OCI-LY7 (cell line): Measurements from ENCODE around the gene RBM26. TPM values are rescaled to one million over a fixed set of nuclear protein-coding genes. Genes with fewer than 3 reads are reported as not detected.

Experiments
- BruUV-seq: library from RNA; stranded (reverse); fragments of 400-500 nt; replicated peaks from 2 replicates; lab custom pipeline; 2021; lab: Mats Ljungman, UMichigan
- CTCF ChIA-PET: fragments of 300-600 bp; sonication (Branson Sonifier 250); formaldehyde crosslinking; loops from one replicate; lab custom pipeline; 2022; ENCODE audit warnings: antibody characterized with exemption; ENCODE audit not compliant: unreplicated experiment; lab: Charles Lee
- POLR2A ChIA-PET: fragments of 300-600 bp; sonication (Branson Sonifier 250); formaldehyde crosslinking; loops from one replicate; lab custom pipeline; 2022; ENCODE audit warnings: antibody characterized with exemption; lab: Charles Lee
- DNase-seq: peaks from one replicate; pipeline ENCODE4 v3.0.0-alpha.2; 2015; ENCODE audit warnings: low spot score
- H2AFZ ChIP-seq: fragments of 200-600 bp; sonication (generic), shearing (Covaris generic); 2 replicates; pipeline ENCODE4 v1.6.1; 2014; ENCODE audit warnings: mild to moderate bottlenecking, antibody characterized with exemption, low read length, moderate library complexity
- H3K27ac ChIP-seq: fragments of 200-600 bp; sonication (generic); 2 replicates; pipeline ENCODE4 v1.5.1; 2014; ENCODE audit warnings: mixed run types, low read depth, mild to moderate bottlenecking, moderate library complexity, low read length, inconsistent platforms; ENCODE audit not compliant: poor library complexity, severe bottlenecking
- H3K36me3 ChIP-seq: fragments of 200-600 bp; sonication (generic); 2 replicates; pipeline ENCODE4 v1.6.1; 2014; ENCODE audit warnings: mild to moderate bottlenecking, antibody characterized with exemption, low read length, moderate library complexity, mixed read lengths; ENCODE audit not compliant: insufficient read depth
- H3K4me1 ChIP-seq: fragments of 200-600 bp; sonication (generic); 2 replicates; pipeline ENCODE4 v1.5.1; 2014; ENCODE audit warnings: mild to moderate bottlenecking, low read length; ENCODE audit not compliant: insufficient read depth, poor library complexity, severe bottlenecking
- H3K4me2 ChIP-seq: fragments of 200-600 bp; sonication (generic); 2 replicates; pipeline ENCODE4 v1.6.1; 2014; ENCODE audit warnings: mild to moderate bottlenecking, low read length
- H3K4me3 ChIP-seq: fragments of 200-600 bp; sonication (generic); 2 replicates; pipeline ENCODE4 v1.5.1; 2014; ENCODE audit warnings: mild to moderate bottlenecking, low read depth, low read length; ENCODE audit not compliant: poor library complexity, severe bottlenecking
- H3K79me2 ChIP-seq: fragments of 200-600 bp; sonication (generic); 2 replicates; pipeline ENCODE4 v1.6.1; 2016; ENCODE audit warnings: low read depth, mild to moderate bottlenecking, low read length, moderate library complexity, mixed read lengths; ENCODE audit not compliant: insufficient read depth
- H3K9me2 ChIP-seq: fragments of 200-600 bp; sonication (generic); 2 replicates; pipeline ENCODE4 v1.6.1; 2016; ENCODE audit warnings: mild to moderate bottlenecking, low read length, mixed read lengths; ENCODE audit not compliant: insufficient read depth
- H3K9me3 ChIP-seq: fragments of 200-600 bp; sonication (generic); 2 replicates; pipeline ENCODE4 v1.6.1; 2014; ENCODE audit warnings: mild to moderate bottlenecking, mixed run types, low read length, mixed read lengths
- H4K20me1 ChIP-seq: fragments of 200-600 bp; sonication (generic); 2 replicates; pipeline ENCODE4 v1.6.1; 2014; ENCODE audit warnings: mild to moderate bottlenecking, antibody characterized with exemption, low read length, moderate library complexity, mixed read lengths; ENCODE audit not compliant: insufficient read depth
- EZH2phosphoT487 ChIP-seq: fragments of 200-600 bp; sonication (generic); IDR thresholded peaks from 2 replicates; pipeline ENCODE4 v1.6.1; 2018; ENCODE audit warnings: low read depth, borderline replicate concordance, mild to moderate bottlenecking, mixed run types, antibody characterized with exemption, low read length, moderate library complexity, mixed read lengths
- intact Hi-C: fragments of 100-400 bp; cut with micrococcal nuclease; formaldehyde crosslinking; loops from one replicate; pipeline ENCODE4 v1.10.0; 2022; ENCODE audit not compliant: unreplicated experiment
- total RNA-seq, 2 experiments: library from RNA; depleted of rRNA in 1 of 2; stranded (reverse); fragments of >200 nt in 1 of 2; shearing (Covaris generic) in 1 of 2; gene quantifications; 2 replicates each; pipeline ENCODE4 v1.2.3, GENCODE V29; 2014 to 2022
- TF ChIP-seq, protein P1 (sequence below): fragments of 200-600 bp; sonication (generic); conservative IDR thresholded peaks from 2 replicates; pipeline ENCODE4 v1.5.1; 2014; ENCODE audit warnings: mild to moderate bottlenecking, antibody characterized with exemption, low read length, moderate library complexity, mixed read lengths

The RBM26 gene
- total RNA-seq, 2 experiments from 2014 or later: 44.1 to 85.2 TPM

DNA sequence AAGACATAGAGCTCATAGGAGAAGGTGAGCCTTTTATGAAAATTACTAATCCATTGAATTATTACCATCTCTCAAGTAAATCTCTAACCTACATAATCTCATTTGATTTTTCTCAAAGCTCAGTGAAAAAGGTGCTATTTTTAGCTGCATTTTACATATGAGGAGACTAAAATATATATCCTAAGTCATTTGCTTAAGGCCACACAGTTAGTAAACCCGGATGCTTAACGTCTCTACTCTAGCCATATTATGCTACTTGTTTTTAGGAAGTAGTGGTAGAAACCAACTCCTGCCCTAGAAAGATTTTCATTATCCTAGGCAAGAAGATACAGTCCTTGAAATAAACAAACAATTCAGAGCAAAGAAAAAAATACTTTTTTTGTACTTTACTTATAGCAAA is 108.9 kb downstream of the RBM26 start:
- H3K9me2 ChIP-seq: no peaks in the 10 kb centered on the region
- no peak overlapping the region for H2AFZ ChIP-seq
- H3K4me3 ChIP-seq: no peak overlapping the region
- intact Hi-C loops: no loop called here
- ChIA-PET CTCF (no interaction called here), POLR2A (interaction anchor here (0.6 to 1.3 kb wide), 7 partner anchors 11 to 1687 kb away, joined by 3 to 5 read pairs (median 4); no protein-coding TSS in a partner anchor)
- no peaks in the 10 kb centered on the region for H3K79me2 ChIP-seq
- TF ChIP-seq, protein P1, sequence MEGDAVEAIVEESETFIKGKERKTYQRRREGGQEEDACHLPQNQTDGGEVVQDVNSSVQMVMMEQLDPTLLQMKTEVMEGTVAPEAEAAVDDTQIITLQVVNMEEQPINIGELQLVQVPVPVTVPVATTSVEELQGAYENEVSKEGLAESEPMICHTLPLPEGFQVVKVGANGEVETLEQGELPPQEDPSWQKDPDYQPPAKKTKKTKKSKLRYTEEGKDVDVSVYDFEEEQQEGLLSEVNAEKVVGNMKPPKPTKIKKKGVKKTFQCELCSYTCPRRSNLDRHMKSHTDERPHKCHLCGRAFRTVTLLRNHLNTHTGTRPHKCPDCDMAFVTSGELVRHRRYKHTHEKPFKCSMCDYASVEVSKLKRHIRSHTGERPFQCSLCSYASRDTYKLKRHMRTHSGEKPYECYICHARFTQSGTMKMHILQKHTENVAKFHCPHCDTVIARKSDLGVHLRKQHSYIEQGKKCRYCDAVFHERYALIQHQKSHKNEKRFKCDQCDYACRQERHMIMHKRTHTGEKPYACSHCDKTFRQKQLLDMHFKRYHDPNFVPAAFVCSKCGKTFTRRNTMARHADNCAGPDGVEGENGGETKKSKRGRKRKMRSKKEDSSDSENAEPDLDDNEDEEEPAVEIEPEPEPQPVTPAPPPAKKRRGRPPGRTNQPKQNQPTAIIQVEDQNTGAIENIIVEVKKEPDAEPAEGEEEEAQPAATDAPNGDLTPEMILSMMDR: no peak
- no peak for TF ChIP-seq EZH2phosphoT487
- H3K4me1 ChIP-seq: no peaks in the 10 kb centered on the region
- H4K20me1 ChIP-seq: no peaks in the 10 kb centered on the region
- no peaks in the 10 kb centered on the region for H3K9me3 ChIP-seq
- no peak for DNase-seq
- no peak overlapping the region for H3K4me2 ChIP-seq
- BruUV-seq: no TSS peak
- H3K27ac ChIP-seq: no peak overlapping the region
- H3K36me3 ChIP-seq: no peaks in the 10 kb centered on the region

DNA sequence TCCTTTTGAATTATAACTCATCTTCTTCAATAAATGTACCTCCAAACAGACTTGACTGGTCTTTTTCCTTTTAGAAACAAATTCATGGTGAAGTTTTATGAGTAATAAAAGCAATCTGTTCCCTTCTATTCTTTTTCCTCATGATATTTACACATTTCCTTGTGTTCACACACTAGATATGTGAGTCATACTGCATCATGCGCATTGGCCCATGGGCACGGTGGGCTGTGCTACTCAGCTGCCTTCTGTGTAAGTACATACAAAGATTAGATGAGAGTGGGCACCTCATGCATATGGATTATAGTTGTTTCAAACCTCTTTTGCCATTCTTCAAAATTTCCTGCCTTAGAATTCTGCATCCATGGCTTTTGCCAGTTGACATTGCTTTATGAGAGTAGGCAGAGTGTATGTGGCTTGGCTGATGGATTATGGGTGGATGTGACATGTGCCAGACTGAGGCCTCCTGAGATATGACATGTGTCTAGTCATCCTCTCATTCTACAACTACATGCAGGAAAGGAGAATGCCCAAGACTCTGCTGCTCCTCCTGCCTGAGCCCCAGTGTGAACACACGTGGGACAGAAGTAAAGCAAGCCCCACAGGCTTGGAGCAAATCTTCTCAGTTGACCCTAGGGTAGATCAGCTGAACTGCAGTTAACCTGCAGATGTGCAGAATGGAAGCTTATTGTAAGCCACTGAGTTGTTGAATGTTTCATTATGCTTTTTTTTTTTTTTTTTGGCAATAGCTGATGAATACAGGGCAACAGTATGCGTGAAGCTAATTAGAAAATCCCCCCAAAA is 109.9 kb downstream of the RBM26 start:
- Histone ChIP-seq H3K79me2 (no peaks in the 10 kb centered on the region), H3K9me3 (no peaks in the 10 kb centered on the region), H3K27ac (no peak overlapping the region), H3K4me2 (no peak overlapping the region), H3K4me1 (no peaks in the 10 kb centered on the region), H3K9me2 (no peaks in the 10 kb centered on the region), H2AFZ (no peak overlapping the region), H3K36me3 (no peaks in the 10 kb centered on the region), H3K4me3 (no peak overlapping the region), H4K20me1 (no peaks in the 10 kb centered on the region)
- TF ChIP-seq EZH2phosphoT487: no peak
- TF ChIP-seq, protein P1: no peak
- no TSS peak for BruUV-seq
- ChIA-PET CTCF (interaction anchor here (0.8 kb wide), 1 partner anchor 45 kb away, joined by 3 read pairs; no protein-coding TSS in a partner anchor), POLR2A (interaction anchor here (0.7 to 1.3 kb wide), 6 partner anchors 12 to 332 kb away, joined by 3 to 5 read pairs (median 4); no protein-coding TSS in a partner anchor)
- intact Hi-C loops: no loop called here
- DNase-seq: no peak
